Measurements from ENCODE around the gene ANGEL1. TPM values are rescaled to one million over a fixed set of nuclear protein-coding genes. Genes with fewer than 3 reads are reported as not detected.
A peak's percentile ranks its signal among the peaks of the same experiment; 100 is the strongest.

The ANGEL1 gene
- total and polyA plus RNA-seq, 2 donors from 2014 or later: 6.3 to 21.5 TPM

DNA sequence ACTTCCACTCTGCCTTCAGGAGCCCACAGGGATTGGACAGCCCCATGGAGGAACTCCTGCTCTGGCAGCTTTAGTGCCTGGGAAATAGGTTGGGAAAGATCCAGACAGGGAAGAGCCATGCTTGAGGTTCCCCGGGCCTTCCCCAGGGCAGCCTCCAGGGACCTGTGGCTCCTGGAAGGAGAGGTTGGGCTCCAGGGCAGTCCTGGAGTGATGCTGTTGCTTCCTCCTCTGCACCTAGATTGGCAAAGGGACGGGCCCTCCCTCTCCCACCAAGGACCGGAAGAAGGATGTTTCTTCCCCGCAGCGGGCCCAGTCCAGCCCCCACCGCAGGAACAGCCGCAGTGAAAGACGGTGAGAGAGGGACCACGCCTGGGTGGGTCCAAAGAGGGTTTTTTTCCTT lies 35.0 kb downstream of the ANGEL1 start:
- no peak overlapping the region for H3K27ac ChIP-seq (ENCODE audit: low read depth in 2 of 2, low read length in 2 of 2)
- no peak for TF ChIP-seq CTCF (IDR thresholded peaks at IDR 0.05; ENCODE audit: borderline replicate concordance, extremely low read depth, insufficient read depth)
- no peak for FAIRE-seq

GRCh38 chr14:76776428-76777251 lies 36.0 kb downstream of the ANGEL1 start:
- Histone ChIP-seq H3K27me3 (ENCODE audit: control insufficient read depth, insufficient read depth, low read length) (no peaks in the 10 kb centered on the region), H3K9ac (ENCODE audit: low read length in 3 of 3) (no peak overlapping the region), H3K4me3 (ENCODE audit: low read length in 3 of 3) (no peak overlapping the region), H3K9me3 (ENCODE audit: control insufficient read depth in 2 of 3, insufficient read depth in 1 of 3, low read length in 3 of 3) (no peaks in the 10 kb centered on the region), H3K27ac (ENCODE audit: low read depth in 2 of 2, low read length in 2 of 2) (no peak overlapping the region), H3K36me3 (ENCODE audit: control insufficient read depth in 2 of 3, insufficient read depth in 3 of 3, low read length in 3 of 3) (peaks cover 0 to 3% (median 0%) of the 10 kb centered on the region in 3 donors), H3K4me1 (ENCODE audit: control insufficient read depth in 2 of 3, insufficient read depth in 2 of 3, low read depth in 1 of 3, low read length in 3 of 3) (peaks cover 4 to 17% (median 4%) of the 10 kb centered on the region in 3 donors)
- intact Hi-C loops (cut with DNase I): no loop called here
- no peak for TF ChIP-seq CTCF (IDR thresholded peaks at IDR 0.05; ENCODE audit: borderline replicate concordance, extremely low read depth, insufficient read depth)
- FAIRE-seq: no peak
- DNase-seq: no peak

More for the DNA sequence above, 35.0 kb downstream of the ANGEL1 start:
- no peak overlapping the region for H3K4me3 ChIP-seq (ENCODE audit: low read length in 3 of 3)
- no peaks in the 10 kb centered on the region for H3K27me3 ChIP-seq (ENCODE audit: control insufficient read depth, insufficient read depth, low read length)
- peaks cover 0 to 14% (median 2%) of the 10 kb centered on the region in 3 donors for H3K4me1 ChIP-seq (ENCODE audit: control insufficient read depth in 2 of 3, insufficient read depth in 2 of 3, low read depth in 1 of 3, low read length in 3 of 3)
- no peak overlapping the region for H3K9ac ChIP-seq (ENCODE audit: low read length in 3 of 3)
- intact Hi-C loops (cut with DNase I): no loop called here
- H3K36me3 ChIP-seq (ENCODE audit: control insufficient read depth in 2 of 3, insufficient read depth in 3 of 3, low read length in 3 of 3): peaks cover 0 to 3% (median 3%) of the 10 kb centered on the region in 3 donors
- no peak for DNase-seq
- H3K9me3 ChIP-seq (ENCODE audit: control insufficient read depth in 2 of 3, insufficient read depth in 1 of 3, low read length in 3 of 3): no peaks in the 10 kb centered on the region

DNA sequence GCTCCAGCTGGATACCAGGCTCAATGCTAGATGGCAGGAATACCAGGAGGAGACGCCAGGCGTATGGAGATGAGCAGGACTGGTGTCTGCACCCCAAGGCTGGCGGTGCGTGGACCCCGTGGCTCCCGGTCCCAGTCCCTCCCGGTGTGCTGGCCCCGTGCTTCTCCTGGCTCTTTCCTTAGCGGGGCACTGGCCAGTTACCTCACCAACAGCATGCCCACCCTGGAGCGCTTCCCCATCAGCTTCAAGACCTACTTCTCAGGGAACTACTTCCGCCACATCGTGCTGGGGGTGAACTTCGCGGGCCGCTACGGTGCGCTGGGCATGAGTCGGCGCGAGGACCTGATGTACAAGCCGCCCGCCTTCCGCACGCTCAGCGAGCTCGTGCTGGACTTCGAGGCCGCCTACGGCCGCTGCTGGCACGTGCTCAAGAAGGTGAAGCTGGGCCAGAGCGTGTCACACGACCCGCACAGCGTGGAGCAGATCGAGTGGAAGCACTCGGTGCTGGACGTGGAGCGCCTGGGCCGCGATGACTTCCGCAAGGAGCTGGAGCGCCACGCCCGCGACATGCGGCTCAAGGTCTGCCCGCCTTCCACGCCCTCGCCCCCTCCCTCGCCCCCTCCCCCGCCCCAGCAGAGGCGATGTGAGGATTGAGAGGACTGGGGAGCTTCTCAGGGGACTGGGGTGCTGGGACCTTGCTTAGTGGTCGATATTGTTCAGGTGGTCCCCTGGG lies 36.8 kb downstream of the ANGEL1 start:
- DNase-seq: peak in 2 of 5 donors; percentile 9 to 73
- no peaks in the 10 kb centered on the region for H3K27me3 ChIP-seq (ENCODE audit: control insufficient read depth, insufficient read depth, low read length)
- no peak overlapping the region for H3K4me3 ChIP-seq (ENCODE audit: low read length in 3 of 3)
- intact Hi-C loops (cut with DNase I): no loop called here
- no peak overlapping the region for H3K9ac ChIP-seq (ENCODE audit: low read length in 3 of 3)
- H3K27ac ChIP-seq (ENCODE audit: low read depth in 2 of 2, low read length in 2 of 2): no peak overlapping the region
- H3K9me3 ChIP-seq (ENCODE audit: control insufficient read depth in 2 of 3, insufficient read depth in 1 of 3, low read length in 3 of 3): no peaks in the 10 kb centered on the region
- TF ChIP-seq CTCF (IDR thresholded peaks at IDR 0.05; ENCODE audit: borderline replicate concordance, extremely low read depth, insufficient read depth): no peak
- no peak for FAIRE-seq
- peaks cover 4 to 15% (median 4%) of the 10 kb centered on the region in 3 donors for H3K4me1 ChIP-seq (ENCODE audit: control insufficient read depth in 2 of 3, insufficient read depth in 2 of 3, low read depth in 1 of 3, low read length in 3 of 3)
- no peaks in the 10 kb centered on the region for H3K36me3 ChIP-seq (ENCODE audit: control insufficient read depth in 2 of 3, insufficient read depth in 3 of 3, low read length in 3 of 3)
